NCI-H82 treated with DMSO at 0.1 percent for 48 hours (cell line): ENCODE data around the gene TEKT5.
"Not testable (repeated sequence)": the region's sequence is repeated elsewhere in the genome, so short reads cannot be mapped to it uniquely, and the experiment has no call there.

Experiments used
- DNase-seq: peaks from one replicate; lab custom pipeline; 2025; ENCODE audit not compliant: unreplicated experiment; lab: John Stamatoyannopoulos, UW

Gene TEKT5

GRCh38 chr16:10660950-10661635 lies 33.6 kb downstream of the TEKT5 start:
- no peak for DNase-seq

GRCh38 chr16:10658943-10659342 lies 35.8 kb downstream of the TEKT5 start:
- DNase-seq = no peak

GRCh38 chr16:10657925-10658324 lies 36.8 kb downstream of the TEKT5 start:
- no peak for DNase-seq

GRCh38 chr16:10656618-10657017 lies 38.1 kb downstream of the TEKT5 start:
- no peak for DNase-seq

GRCh38 chr16:10655415-10655977 lies 39.2 kb downstream of the TEKT5 start:
- no peak for DNase-seq

- no peak for DNase-seq
These were observed 39.9 kb downstream of the TEKT5 start for GRCh38 chr16:10654592-10655414.

GRCh38 chr16:10652730-10653590 lies 41.8 kb downstream of the TEKT5 start:
- no peak for DNase-seq

- DNase-seq = not testable (repeated sequence)
These were observed 45.6 kb downstream of the TEKT5 start for GRCh38 chr16:10649098-10649497.

GRCh38 chr16:10647721-10648296 lies 46.9 kb downstream of the TEKT5 start:
- no peak for DNase-seq

GRCh38 chr16:10647264-10647720 lies 47.4 kb downstream of the TEKT5 start:
- no peak for DNase-seq

GRCh38 chr16:10646581-10647263 lies 48.0 kb downstream of the TEKT5 start:
- DNase-seq = no peak

- no peak for DNase-seq
These were observed 48.5 kb downstream of the TEKT5 start for GRCh38 chr16:10646228-10646580.

- no peak for DNase-seq
These were observed 50.6 kb downstream of the TEKT5 start for GRCh38 chr16:10644092-10644491.

- no peak for DNase-seq
These were observed 51.8 kb downstream of the TEKT5 start for GRCh38 chr16:10642964-10643363.

GRCh38 chr16:10641953-10642949 lies 52.5 kb downstream of the TEKT5 start:
- DNase-seq = peak; percentile 17

GRCh38 chr16:10641555-10641952 lies 53.2 kb downstream of the TEKT5 start:
- DNase-seq = no peak

GRCh38 chr16:10640934-10641333 lies 53.8 kb downstream of the TEKT5 start:
- no peak for DNase-seq

- DNase-seq = no peak
These were observed 56.6 kb downstream of the TEKT5 start for GRCh38 chr16:10638101-10638500.
